ENCODE data around the gene ATMIN. TPM values are rescaled to one million over a fixed set of nuclear protein-coding genes. Genes with fewer than 3 reads are reported as not detected.

The ATMIN gene
- total RNA-seq, 2 experiments from 2014 or later, result 16.6 to 18.9 TPM

GRCh38 chr16:80997139-80997798 is 38.4 kb upstream of the ATMIN start:
- Mint-ChIP-seq H3K4me1 (ENCODE audit: low read depth) (peaks cover 70% of the 10 kb centered on the region), H3K36me3 (ENCODE audit: low read depth) (peaks cover 26% of the 10 kb centered on the region), H3K27ac (peak overlapping the region; percentile 88), H3K4me3 (peak overlapping the region; percentile 75), H3K9me3 (no peaks in the 10 kb centered on the region), H3K27me3 (ENCODE audit: low read depth) (no peaks in the 10 kb centered on the region)
- CTCF ChIA-PET, result interaction anchor here (0.7 to 1.1 kb wide), 3 partner anchors 8 to 471 kb away, joined by 3 to 6 read pairs (median 4); partner anchors contain the start of gene ATMIN
- DNase-seq, result no peak
- intact Hi-C loops (cut with micrococcal nuclease), result loop anchor here (2.0 kb wide), 1 partner anchor 80 kb away; the partner anchor contains the start of gene C16orf46

- intact Hi-C loops (cut with micrococcal nuclease), result loop anchor here (2.0 kb wide), 1 partner anchor 79 kb away; the partner anchor contains the start of gene C16orf46
- CTCF ChIA-PET, result interaction anchor here (0.6 to 0.7 kb wide), 2 partner anchors 31 to 471 kb away, joined by 3 to 4 read pairs; no protein-coding TSS in a partner anchor
- Mint-ChIP-seq H3K4me1 (ENCODE audit: low read depth) (peaks cover 75% of the 10 kb centered on the region), H3K27me3 (ENCODE audit: low read depth) (no peaks in the 10 kb centered on the region), H3K4me3 (no peak overlapping the region), H3K9me3 (no peaks in the 10 kb centered on the region), H3K27ac (peak overlapping the region; percentile 50), H3K36me3 (ENCODE audit: low read depth) (peaks cover 22% of the 10 kb centered on the region)
- DNase-seq, result no peak
These were observed 37.5 kb upstream of the ATMIN start for GRCh38 chr16:80997964-80998620.

GRCh38 chr16:81000873-81001272 is 34.8 kb upstream of the ATMIN start:
- Mint-ChIP-seq H3K27me3 (ENCODE audit: low read depth) (no peaks in the 10 kb centered on the region), H3K4me1 (ENCODE audit: low read depth) (peaks cover 77% of the 10 kb centered on the region), H3K4me3 (no peak overlapping the region), H3K9me3 (no peaks in the 10 kb centered on the region), H3K27ac (no peak overlapping the region), H3K36me3 (ENCODE audit: low read depth) (peaks cover 15% of the 10 kb centered on the region)
- no peak for DNase-seq
- intact Hi-C loops (cut with micrococcal nuclease), result loop anchor here (10.0 kb wide), 5 partner anchors 346 to 1736 kb away; partner anchors contain the start of gene CMIP
- CTCF ChIA-PET, result interaction anchor here (0.6 to 2.7 kb wide), 4 partner anchors 31 to 351 kb away, joined by 3 to 15 read pairs (median 4); partner anchors contain the start of gene ATMIN

- DNase-seq, result no peak
- no peaks in the 10 kb centered on the region for H3K9me3 Mint-ChIP-seq
- H3K27me3 Mint-ChIP-seq (ENCODE audit: low read depth), result no peaks in the 10 kb centered on the region
- CTCF ChIA-PET, result interaction anchor here (1.2 to 2.7 kb wide), 2 partner anchors 34 to 77 kb away, joined by 3 to 15 read pairs; partner anchors contain the start of gene ATMIN
- peaks cover 15% of the 10 kb centered on the region for H3K36me3 Mint-ChIP-seq (ENCODE audit: low read depth)
- intact Hi-C loops (cut with micrococcal nuclease), result loop anchor here (10.0 kb wide), 5 partner anchors 347 to 1737 kb away; partner anchors contain the start of gene CMIP
- H3K4me3 Mint-ChIP-seq, result no peak overlapping the region
- H3K27ac Mint-ChIP-seq, result no peak overlapping the region
- H3K4me1 Mint-ChIP-seq (ENCODE audit: low read depth), result peaks cover 77% of the 10 kb centered on the region
These were observed 34.3 kb upstream of the ATMIN start for GRCh38 chr16:81001330-81001729.

- Mint-ChIP-seq H3K4me3 (peak overlapping the region; percentile 69), H3K27me3 (ENCODE audit: low read depth) (no peaks in the 10 kb centered on the region), H3K36me3 (ENCODE audit: low read depth) (peaks cover 19% of the 10 kb centered on the region), H3K27ac (peak overlapping the region; percentile 94), H3K4me1 (ENCODE audit: low read depth) (peaks cover 67% of the 10 kb centered on the region), H3K9me3 (no peaks in the 10 kb centered on the region)
- CTCF ChIA-PET, result interaction anchor here (2.1 to 3.4 kb wide), 3 partner anchors 10 to 33 kb away, joined by 6 to 42 read pairs (median 15); partner anchors contain the start of gene ATMIN
- no peak for DNase-seq
- intact Hi-C loops (cut with micrococcal nuclease), result loop anchor here (10.0 kb wide), 5 partner anchors 348 to 1738 kb away; partner anchors contain the start of gene CMIP
These were observed 32.6 kb upstream of the ATMIN start for GRCh38 chr16:81003064-81003463.

GRCh38 chr16:81003610-81004460 is 31.8 kb upstream of the ATMIN start:
- intact Hi-C loops (cut with micrococcal nuclease), result loop anchor here (10.0 kb wide), 5 partner anchors 349 to 1739 kb away; partner anchors contain the start of gene CMIP
- peak; percentile 21 for DNase-seq
- H3K36me3 Mint-ChIP-seq (ENCODE audit: low read depth), result peaks cover 19% of the 10 kb centered on the region
- CTCF ChIA-PET, result interaction anchor here (0.9 to 3.4 kb wide), 15 partner anchors 7 to 204 kb away, joined by 3 to 42 read pairs (median 4); partner anchors contain the start of gene ATMIN
- H3K27me3 Mint-ChIP-seq (ENCODE audit: low read depth), result no peaks in the 10 kb centered on the region
- peak overlapping the region; percentile 69 for H3K4me3 Mint-ChIP-seq
- peaks cover 67% of the 10 kb centered on the region for H3K4me1 Mint-ChIP-seq (ENCODE audit: low read depth)
- H3K27ac Mint-ChIP-seq, result peak overlapping the region; percentile 94
- H3K9me3 Mint-ChIP-seq, result no peaks in the 10 kb centered on the region

- Mint-ChIP-seq H3K9me3 (no peaks in the 10 kb centered on the region), H3K4me1 (ENCODE audit: low read depth) (peaks cover 61% of the 10 kb centered on the region), H3K4me3 (peak overlapping the region; percentile 69), H3K27me3 (ENCODE audit: low read depth) (no peaks in the 10 kb centered on the region), H3K27ac (peak overlapping the region; percentile 94), H3K36me3 (ENCODE audit: low read depth) (peaks cover 16% of the 10 kb centered on the region)
- intact Hi-C loops (cut with micrococcal nuclease), result loop anchor here (10.0 kb wide), 5 partner anchors 350 to 1740 kb away; partner anchors contain the start of gene CMIP
- peak; percentile 46 for DNase-seq
- CTCF ChIA-PET, result interaction anchor here (0.6 to 3.4 kb wide), 15 partner anchors 8 to 313 kb away, joined by 3 to 42 read pairs (median 4); partner anchors contain the start of gene ATMIN
These were observed 30.8 kb upstream of the ATMIN start for GRCh38 chr16:81004646-81005353.

GRCh38 chr16:81005610-81006161 is 30.0 kb upstream of the ATMIN start:
- H3K27ac Mint-ChIP-seq, result peak overlapping the region; percentile 100
- CTCF ChIA-PET, result interaction anchor here (0.6 to 3.4 kb wide), 6 partner anchors 9 to 312 kb away, joined by 3 to 42 read pairs (median 5); partner anchors contain the start of gene ATMIN
- no peaks in the 10 kb centered on the region for H3K27me3 Mint-ChIP-seq (ENCODE audit: low read depth)
- no peaks in the 10 kb centered on the region for H3K9me3 Mint-ChIP-seq
- peak overlapping the region; percentile 95 for H3K4me3 Mint-ChIP-seq
- intact Hi-C loops (cut with micrococcal nuclease), result loop anchor here (2.0 to 10.0 kb wide), 6 partner anchors 351 to 1741 kb away; partner anchors contain the start of gene CMIP
- peaks cover 18% of the 10 kb centered on the region for H3K36me3 Mint-ChIP-seq (ENCODE audit: low read depth)
- no peak for DNase-seq
- H3K4me1 Mint-ChIP-seq (ENCODE audit: low read depth), result peaks cover 56% of the 10 kb centered on the region

- intact Hi-C loops (cut with micrococcal nuclease), result loop anchor here (2.0 to 10.0 kb wide), 6 partner anchors 352 to 1742 kb away; partner anchors contain the start of gene CMIP
- DNase-seq, result peak; percentile 76
- peaks cover 25% of the 10 kb centered on the region for H3K36me3 Mint-ChIP-seq (ENCODE audit: low read depth)
- peaks cover 57% of the 10 kb centered on the region for H3K4me1 Mint-ChIP-seq (ENCODE audit: low read depth)
- CTCF ChIA-PET, result interaction anchor here (1.0 to 3.4 kb wide), 2 partner anchors 30 kb away, joined by 5 to 42 read pairs; partner anchors contain the start of gene ATMIN
- H3K4me3 Mint-ChIP-seq, result peak overlapping the region; percentile 95
- no peaks in the 10 kb centered on the region for H3K27me3 Mint-ChIP-seq (ENCODE audit: low read depth)
- H3K9me3 Mint-ChIP-seq, result no peaks in the 10 kb centered on the region
- H3K27ac Mint-ChIP-seq, result peak overlapping the region; percentile 100
These were observed 29.3 kb upstream of the ATMIN start for GRCh38 chr16:81006211-81006812.

Measured in activated naive CD4-positive, alpha-beta T cell treated with anti-CD3 and anti-CD28 coated beads for 36 hours (primary cell).